ENCODE data around the gene CHST9.
"Not testable (repeated sequence)": the region's sequence is repeated elsewhere in the genome, so short reads cannot be mapped to it uniquely, and the experiment has no call there.

The CHST9 gene

DNA sequence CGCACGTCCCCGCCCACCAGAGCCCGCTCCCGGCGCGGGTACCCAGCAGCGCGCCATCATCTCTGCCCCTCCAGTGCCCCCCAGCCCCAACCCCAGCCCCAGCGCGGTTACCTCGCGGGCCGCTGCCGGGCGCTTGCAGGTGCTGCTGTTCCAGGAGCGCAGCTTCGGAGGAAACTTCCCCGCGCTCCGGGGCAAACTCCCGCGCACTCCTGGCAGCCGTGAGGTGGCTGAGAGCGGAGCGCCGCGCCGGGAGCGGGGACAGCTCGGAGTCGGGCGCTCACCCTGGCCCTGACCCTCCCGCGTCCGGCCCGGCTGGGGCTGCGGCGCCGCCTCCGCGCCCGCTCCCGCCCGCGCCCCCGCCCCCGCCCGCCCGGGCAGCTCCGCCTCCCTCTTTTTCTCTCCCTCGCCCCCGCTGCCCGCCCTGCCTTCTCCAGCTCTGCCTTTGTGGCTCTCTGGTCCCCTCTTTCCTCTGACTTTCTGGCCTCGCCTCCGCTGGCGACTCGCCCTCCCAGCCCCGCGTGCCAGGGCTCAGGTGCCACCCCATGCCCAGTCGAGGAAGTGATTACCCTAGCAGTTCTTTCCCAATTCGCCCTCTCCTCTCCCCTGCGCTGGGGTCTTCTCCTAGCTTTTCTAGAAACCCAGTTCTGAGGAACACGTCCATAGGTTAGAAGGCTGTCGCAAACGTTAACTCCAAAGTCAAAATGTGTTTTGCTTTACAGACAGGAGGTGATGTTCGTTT lies at the start of gene CHST9:
Gene CHST9, minus strand, starts transcription at position 284 of the 739 bp plus-strand sequence. CDS start 42,499 bp downstream, outside the sequence.
- DNase-seq (ENCODE audit: low read depth in 3 of 3, low spot score in 1 of 3), result no peak

GRCh38 chr18:27232355-27232754 lies 47.2 kb upstream of the CHST9 start:
- not testable (repeated sequence) for DNase-seq (ENCODE audit: low read depth in 3 of 3, low spot score in 1 of 3)

DNA sequence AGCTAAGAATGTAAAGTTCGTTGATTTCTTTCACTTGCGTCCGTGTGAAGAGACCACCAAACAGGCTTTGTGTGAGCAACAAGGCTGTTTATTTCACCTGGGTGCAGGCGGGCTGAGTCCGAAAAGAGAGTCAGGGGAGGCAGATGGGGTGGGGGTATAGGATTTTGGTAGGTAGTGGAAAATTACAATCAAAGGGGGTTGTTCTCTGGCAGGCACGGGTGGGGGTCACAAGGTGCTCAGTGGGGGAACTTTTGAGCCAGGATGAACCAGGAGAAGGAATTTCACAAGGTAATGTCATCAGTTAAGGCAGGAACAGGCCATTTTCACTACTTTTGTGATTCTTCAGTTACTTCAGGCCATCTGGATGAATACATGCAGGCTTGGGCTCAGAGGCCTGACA lies 46.6 kb upstream of the CHST9 start:
- DNase-seq (ENCODE audit: low read depth in 3 of 3, low spot score in 1 of 3), result not testable (repeated sequence)

- DNase-seq (ENCODE audit: low read depth in 3 of 3, low spot score in 1 of 3), result not testable (repeated sequence)
Observed at GRCh38 chr18:27231221-27231620, 46.1 kb upstream of the CHST9 start.

DNA sequence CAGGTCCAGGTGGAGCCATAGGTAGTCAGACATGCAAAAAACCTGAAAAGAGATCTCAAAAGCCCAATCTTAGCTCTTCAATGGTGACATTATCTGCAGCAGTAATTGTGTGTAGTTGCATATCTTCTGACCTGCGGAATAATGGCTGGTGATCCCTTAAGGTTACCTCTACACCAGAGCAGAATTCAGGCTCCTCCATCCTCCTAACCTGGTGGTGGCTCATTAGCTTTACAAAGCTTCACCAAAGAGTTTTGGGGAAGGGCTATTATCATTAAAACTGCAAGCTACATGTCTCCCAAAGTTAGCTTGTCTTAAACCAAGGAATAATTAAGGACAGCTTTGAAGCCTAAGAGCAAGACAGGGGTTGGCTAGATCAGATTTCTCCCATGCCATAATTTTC lies 42.6 kb upstream of the CHST9 start:
- DNase-seq (ENCODE audit: low read depth in 3 of 3, low spot score in 1 of 3), result no peak

GRCh38 chr18:27226556-27227075 lies 41.5 kb upstream of the CHST9 start:
- no peak for DNase-seq (ENCODE audit: low read depth in 3 of 3, low spot score in 1 of 3)

DNA sequence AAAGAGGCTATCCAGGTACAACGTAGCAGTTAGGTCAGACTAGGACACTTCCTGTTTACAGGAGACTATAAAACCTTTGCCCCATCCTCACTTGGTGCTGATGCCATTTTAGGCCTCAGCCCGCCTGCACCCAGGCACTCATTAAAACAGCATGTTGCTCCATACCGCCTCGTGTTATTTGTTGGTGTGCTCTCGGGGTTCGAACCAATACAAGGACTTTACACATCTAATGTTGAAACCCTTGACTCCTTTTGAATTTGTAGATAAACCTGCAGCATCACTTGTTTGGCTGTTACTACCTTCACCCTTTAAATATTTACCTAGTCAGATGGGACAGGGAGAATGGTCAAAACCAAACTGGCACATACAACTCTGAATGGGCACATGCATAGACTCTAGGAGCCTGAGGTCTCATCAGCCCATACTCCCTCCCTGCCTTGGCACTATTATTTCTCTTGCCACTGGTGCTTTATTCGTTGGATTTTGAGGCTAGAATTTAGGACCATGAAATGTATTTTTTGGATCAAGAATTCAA lies 40.9 kb upstream of the CHST9 start:
- DNase-seq (ENCODE audit: low read depth in 3 of 3, low spot score in 1 of 3), result no peak

- DNase-seq (ENCODE audit: low read depth in 3 of 3, low spot score in 1 of 3), result no peak
Observed at GRCh38 chr18:27223526-27224291, 38.6 kb upstream of the CHST9 start.

DNA sequence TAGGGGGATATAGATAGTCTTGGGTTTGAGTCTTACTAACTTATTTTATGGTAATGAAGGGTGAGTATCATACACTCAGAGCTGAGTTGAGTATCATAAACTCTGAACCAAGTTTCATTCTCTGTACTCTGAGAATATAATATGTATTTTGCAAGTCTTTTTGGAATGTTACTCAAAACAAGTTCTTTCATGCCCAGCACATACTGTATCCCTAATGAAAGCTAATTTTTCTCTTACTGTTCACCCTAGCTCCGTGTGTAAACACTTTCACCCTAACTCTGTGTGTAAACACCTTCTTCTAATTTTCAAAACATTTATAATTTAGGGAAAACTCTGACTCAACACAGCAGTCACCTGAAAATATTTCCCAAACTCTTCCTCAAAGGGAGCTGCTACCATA lies 29.7 kb upstream of the CHST9 start:
- no peak for DNase-seq (ENCODE audit: low read depth in 3 of 3, low spot score in 1 of 3)

DNA sequence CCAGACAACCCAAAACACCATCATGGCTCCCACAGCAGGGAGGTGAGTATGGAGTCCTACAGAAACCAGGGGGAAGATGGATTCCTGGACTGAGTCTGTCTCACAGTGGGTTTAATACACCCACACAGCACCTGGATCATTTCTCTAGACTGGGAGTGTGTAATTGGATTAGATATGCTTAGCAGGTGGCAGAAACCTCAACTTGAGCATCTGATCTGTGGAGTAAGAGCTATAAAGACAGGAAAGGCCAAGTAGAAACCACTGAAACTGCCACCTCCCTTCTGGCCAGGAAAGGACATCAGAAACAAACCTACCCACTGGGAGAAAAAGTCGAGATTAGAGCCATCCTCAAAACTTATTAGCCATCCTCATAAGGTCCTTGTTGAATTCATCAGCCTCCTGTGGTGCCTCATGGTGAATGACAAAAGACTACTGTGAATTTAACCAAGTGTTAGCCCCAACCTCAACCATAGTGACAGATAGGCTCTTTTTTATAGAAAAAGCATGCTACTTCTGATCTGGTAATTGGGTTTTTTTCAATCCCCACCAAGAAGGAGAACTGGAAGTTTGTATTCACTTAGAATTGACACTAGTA lies 28.1 kb upstream of the CHST9 start:
- no peak for DNase-seq (ENCODE audit: low read depth in 3 of 3, low spot score in 1 of 3)

DNA sequence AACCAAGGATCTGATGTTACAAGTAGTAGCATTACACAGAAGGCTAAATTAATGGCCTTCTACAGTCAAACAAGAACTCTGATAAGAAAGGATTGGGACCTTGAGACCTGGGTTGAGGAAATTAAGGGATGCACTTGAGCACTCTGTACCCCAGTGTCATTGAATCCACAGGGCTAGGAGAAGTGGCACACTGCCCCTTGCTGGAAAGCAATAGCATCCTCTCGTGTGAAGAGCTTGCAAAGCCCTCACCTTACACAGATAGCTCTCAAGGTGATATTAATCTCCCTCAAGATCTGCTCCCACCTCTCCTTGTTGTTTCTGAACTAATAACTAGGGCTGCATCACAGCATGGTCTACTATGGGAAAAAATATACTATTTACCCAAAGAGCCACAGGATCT lies 26.5 kb upstream of the CHST9 start:
- no peak for DNase-seq (ENCODE audit: low read depth in 3 of 3, low spot score in 1 of 3)

GRCh38 chr18:27206411-27206810 lies 21.3 kb upstream of the CHST9 start:
- DNase-seq (ENCODE audit: low read depth in 3 of 3, low spot score in 1 of 3), result no peak

DNA sequence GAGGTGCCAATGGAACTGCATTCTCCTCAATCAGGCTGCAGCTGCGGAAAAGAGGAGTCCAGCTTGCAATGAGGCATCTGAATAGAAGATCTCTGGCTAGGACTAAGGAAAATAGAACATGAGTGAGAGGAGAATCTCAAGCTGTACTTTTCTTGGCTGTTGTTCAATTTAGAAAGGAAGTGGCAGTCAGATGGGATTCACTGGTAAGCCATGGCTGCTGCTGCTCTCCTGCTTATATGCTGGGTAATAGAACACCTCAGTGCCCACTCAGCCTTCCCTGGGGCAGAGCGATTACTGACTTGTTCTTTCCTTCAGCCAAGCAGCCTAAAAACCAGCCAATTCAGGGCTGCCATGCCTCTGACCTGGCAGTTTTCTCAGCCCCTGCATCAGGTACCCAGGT lies 17.6 kb upstream of the CHST9 start:
- DNase-seq (ENCODE audit: low read depth in 3 of 3, low spot score in 1 of 3), result no peak

- DNase-seq (ENCODE audit: low read depth in 3 of 3, low spot score in 1 of 3), result no peak
Observed at GRCh38 chr18:27198036-27198435, 12.9 kb upstream of the CHST9 start.

- DNase-seq (ENCODE audit: low read depth in 3 of 3, low spot score in 1 of 3), result no peak
Observed at GRCh38 chr18:27188309-27188708, 3.2 kb upstream of the CHST9 start.

- no peak for DNase-seq (ENCODE audit: low read depth in 3 of 3, low spot score in 1 of 3)
Observed at GRCh38 chr18:27185897-27186296, 789 bp upstream of the CHST9 start.

DNA sequence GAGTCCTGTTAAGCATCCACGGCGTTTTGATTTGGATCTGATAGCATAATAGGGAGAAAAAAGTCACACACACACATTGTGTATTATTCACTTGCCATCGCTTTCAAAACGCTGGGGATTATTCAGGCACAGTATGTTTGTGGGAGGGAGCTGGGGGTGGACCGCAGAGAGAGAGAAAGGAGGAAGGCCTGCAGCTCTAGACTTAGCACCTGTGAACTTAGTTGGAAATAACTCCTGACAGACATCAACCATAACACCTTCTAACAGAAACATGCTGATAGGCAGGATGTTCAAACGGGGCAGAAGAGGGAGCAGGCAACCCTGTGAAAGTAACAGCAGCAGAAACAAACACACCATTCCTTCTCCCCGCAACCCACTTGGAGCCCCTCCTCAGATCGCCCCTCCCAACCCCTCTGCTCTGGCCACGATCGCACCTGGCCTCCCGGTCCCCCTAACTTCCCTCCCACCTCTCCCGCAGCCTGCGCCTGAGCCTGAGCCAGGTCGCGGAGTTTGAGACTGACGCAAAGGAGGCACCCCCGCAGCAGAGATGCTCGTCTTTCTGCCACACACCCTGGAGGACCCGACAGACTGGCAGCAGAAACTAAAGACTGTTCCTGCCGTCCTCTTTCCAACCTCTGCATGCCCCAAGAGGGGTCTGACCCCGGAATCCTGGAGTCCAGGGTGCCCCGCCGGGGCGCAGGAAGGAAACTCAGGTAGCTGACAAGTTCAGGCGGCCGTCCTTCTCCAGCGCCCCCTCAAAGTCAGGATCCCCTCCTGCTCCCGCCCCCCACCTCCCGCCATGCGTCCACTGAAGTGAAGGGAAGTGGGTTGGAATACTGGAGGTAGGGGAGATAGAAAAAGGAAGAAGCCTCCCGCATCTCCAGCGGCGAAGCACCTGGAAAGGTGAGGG lies 738 bp downstream of the CHST9 start:
- no peak for DNase-seq (ENCODE audit: low read depth in 3 of 3, low spot score in 1 of 3)

GRCh38 chr18:27181726-27182125 lies 3.4 kb downstream of the CHST9 start:
- no peak for DNase-seq (ENCODE audit: low read depth in 3 of 3, low spot score in 1 of 3)

DNA sequence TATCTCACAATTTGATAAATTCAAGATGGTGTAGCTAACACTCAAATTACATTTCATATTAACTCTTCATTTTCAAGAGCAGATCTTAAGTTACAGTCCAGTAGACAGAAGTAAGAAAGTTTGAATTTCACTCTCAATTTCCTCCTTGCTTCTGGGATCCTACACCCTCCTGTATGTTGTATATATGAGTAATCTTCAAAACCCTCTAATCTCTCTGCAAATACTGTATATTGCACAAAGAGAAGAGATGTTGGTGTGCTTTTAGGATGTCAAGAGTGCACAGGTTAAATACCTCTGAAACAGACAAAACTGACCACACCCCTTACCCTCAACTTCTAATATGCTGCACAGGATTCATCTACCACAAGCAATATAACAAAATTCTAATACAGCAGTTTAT lies 6.7 kb downstream of the CHST9 start:
- no peak for DNase-seq (ENCODE audit: low read depth in 3 of 3, low spot score in 1 of 3)

- DNase-seq (ENCODE audit: low read depth in 3 of 3, low spot score in 1 of 3), result no peak
Observed at GRCh38 chr18:27175914-27176313, 9.2 kb downstream of the CHST9 start.

DNA sequence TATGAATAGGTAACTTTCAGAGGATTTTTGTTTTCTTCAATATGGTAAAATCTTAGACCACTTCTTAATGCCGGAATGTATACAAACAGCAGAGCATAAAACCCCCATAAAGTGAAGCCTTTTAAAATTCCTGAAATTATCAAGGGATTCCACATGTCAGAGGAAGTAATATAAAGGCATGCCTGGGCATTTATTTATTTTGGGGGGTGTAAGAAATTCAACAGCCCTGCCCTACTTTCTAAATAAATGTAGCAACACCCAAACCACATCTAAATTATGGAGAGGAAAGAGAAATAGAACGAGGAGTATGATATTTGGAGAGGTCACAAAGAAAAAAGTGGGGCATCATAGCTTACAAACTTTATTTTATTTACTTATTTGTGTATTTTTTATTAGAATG lies 9.9 kb downstream of the CHST9 start:
- DNase-seq (ENCODE audit: low read depth in 3 of 3, low spot score in 1 of 3), result no peak
